ENCODE measurements around the gene CACNA1E.

DNA sequence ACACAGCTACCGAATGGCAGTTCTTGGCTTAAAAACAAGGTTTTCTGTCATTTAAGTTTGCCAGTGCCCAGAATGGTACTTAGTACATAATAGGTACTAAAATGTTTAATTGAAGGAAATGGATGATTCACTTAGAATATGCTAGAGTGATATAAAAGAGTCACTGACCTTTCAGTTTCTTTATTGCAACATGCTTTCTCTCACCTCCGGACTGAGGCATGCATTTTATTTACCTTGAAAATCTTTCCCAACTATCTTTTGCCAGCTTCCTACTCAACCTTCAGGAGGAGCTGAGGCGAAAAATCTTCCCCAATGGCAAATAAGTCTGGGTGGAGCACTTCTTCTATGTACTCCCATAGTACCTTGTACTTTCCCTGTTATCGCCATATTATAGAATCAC, 333.3 kb downstream of the CACNA1E start:
- TF ChIP-seq POLR2AphosphoS5 (IDR thresholded peaks at IDR 0.05) = no peak
- TF ChIP-seq, protein P1, sequence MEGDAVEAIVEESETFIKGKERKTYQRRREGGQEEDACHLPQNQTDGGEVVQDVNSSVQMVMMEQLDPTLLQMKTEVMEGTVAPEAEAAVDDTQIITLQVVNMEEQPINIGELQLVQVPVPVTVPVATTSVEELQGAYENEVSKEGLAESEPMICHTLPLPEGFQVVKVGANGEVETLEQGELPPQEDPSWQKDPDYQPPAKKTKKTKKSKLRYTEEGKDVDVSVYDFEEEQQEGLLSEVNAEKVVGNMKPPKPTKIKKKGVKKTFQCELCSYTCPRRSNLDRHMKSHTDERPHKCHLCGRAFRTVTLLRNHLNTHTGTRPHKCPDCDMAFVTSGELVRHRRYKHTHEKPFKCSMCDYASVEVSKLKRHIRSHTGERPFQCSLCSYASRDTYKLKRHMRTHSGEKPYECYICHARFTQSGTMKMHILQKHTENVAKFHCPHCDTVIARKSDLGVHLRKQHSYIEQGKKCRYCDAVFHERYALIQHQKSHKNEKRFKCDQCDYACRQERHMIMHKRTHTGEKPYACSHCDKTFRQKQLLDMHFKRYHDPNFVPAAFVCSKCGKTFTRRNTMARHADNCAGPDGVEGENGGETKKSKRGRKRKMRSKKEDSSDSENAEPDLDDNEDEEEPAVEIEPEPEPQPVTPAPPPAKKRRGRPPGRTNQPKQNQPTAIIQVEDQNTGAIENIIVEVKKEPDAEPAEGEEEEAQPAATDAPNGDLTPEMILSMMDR (IDR thresholded peaks at IDR 0.05) = no peak
- TF ChIP-seq POLR2A (IDR thresholded peaks at IDR 0.05) = no peak
